HG02798 (cell line): ENCODE results near the gene SSU72.
"Not testable (repeated sequence)": the region's sequence is repeated elsewhere in the genome, so short reads cannot be mapped to it uniquely, and the experiment has no call there.

Experiments used
- ATAC-seq: cut with Tn5 transposase; IDR thresholded peaks from one replicate; pipeline ENCODE4 v1.9.1; 2021; ENCODE audit warnings: mild to moderate bottlenecking; ENCODE audit not compliant: unreplicated experiment, poor library complexity

The SSU72 gene

GRCh38 chr1:1597275-1597930 is 22.7 kb upstream of the SSU72 start:
- no peak for ATAC-seq

- no peak for ATAC-seq
These were observed 22.0 kb upstream of the SSU72 start for GRCh38 chr1:1596493-1597274.

- ATAC-seq: not testable (repeated sequence)
These were observed 20.7 kb upstream of the SSU72 start for GRCh38 chr1:1595341-1595740.

GRCh38 chr1:1594602-1595260 is 20.1 kb upstream of the SSU72 start:
- ATAC-seq: no peak

- no peak for ATAC-seq
These were observed 19.4 kb upstream of the SSU72 start for GRCh38 chr1:1593834-1594601.

GRCh38 chr1:1591452-1591851 is 16.8 kb upstream of the SSU72 start:
- no peak for ATAC-seq

GRCh38 chr1:1583347-1584010 is 8.8 kb upstream of the SSU72 start:
- no peak for ATAC-seq

- ATAC-seq: no peak
These were observed 8.1 kb upstream of the SSU72 start for GRCh38 chr1:1582585-1583346.

GRCh38 chr1:1578371-1578940 is 3.8 kb upstream of the SSU72 start:
- ATAC-seq: no peak

- no peak for ATAC-seq
These were observed 2.8 kb upstream of the SSU72 start for GRCh38 chr1:1577367-1578011.

GRCh38 chr1:1573843-1574720 is 581 bp downstream of the SSU72 start:
- ATAC-seq: peak; percentile 79

GRCh38 chr1:1569341-1569740 is 5.3 kb downstream of the SSU72 start:
- ATAC-seq: no peak

- no peak for ATAC-seq
These were observed 6.8 kb downstream of the SSU72 start for GRCh38 chr1:1567891-1568291.

GRCh38 chr1:1567152-1567875 is 7.3 kb downstream of the SSU72 start:
- no peak for ATAC-seq

GRCh38 chr1:1565340-1565739 is 9.3 kb downstream of the SSU72 start:
- no peak for ATAC-seq

GRCh38 chr1:1564268-1564667 is 10.4 kb downstream of the SSU72 start:
- no peak for ATAC-seq

- ATAC-seq: no peak
These were observed 11.0 kb downstream of the SSU72 start for GRCh38 chr1:1563688-1564087.
